GM12878 (cell line): ENCODE measurements around the gene PSMD13. TPM values are rescaled to one million over a fixed set of nuclear protein-coding genes. Genes with fewer than 3 reads are reported as not detected.

Experiments used
- ATAC-seq: fragments of 200-7000 bp; cut with Tn5 transposase; 3 replicates; pipeline ENCODE4 v1.9.1; 2020; ENCODE audit warnings: mild to moderate bottlenecking, moderate library complexity
- BruUV-seq: library from RNA; stranded (reverse); fragments of 400-500 nt; replicated peaks from 2 replicates; lab custom pipeline; 2021; lab: Mats Ljungman, UMichigan
- CTCF ChIA-PET: fragments of 300-600 bp; sonication (Branson Sonifier 250); formaldehyde crosslinking; extraction: SDS; loops from one replicate; lab custom pipeline; 2021; ENCODE audit warnings: inconsistent platforms; lab: Yijun Ruan, JAX
- POLR2A ChIA-PET: fragments of 350-600 bp; formaldehyde crosslinking; extraction: SDS; loops from one replicate; lab custom pipeline; 2021; ENCODE audit warnings: inconsistent platforms; lab: Charles Lee
- RAD21 ChIA-PET: fragments of 300-600 bp; sonication (Branson Sonifier 250); formaldehyde crosslinking; loops from one replicate; lab custom pipeline; 2023; ENCODE audit warnings: antibody characterized with exemption; ENCODE audit not compliant: unreplicated experiment; lab: Charles Lee
- SMC1A ChIA-PET: fragments of 300-600 bp; sonication (Branson Sonifier 250); formaldehyde crosslinking; loops from one replicate; lab custom pipeline; 2023; ENCODE audit not compliant: unreplicated experiment, uncharacterized antibody; lab: Charles Lee
- DNase-seq: peaks from one replicate; pipeline ENCODE4 v3.0.0-alpha.2; 2011; ENCODE audit warnings: low read depth, low spot score
- FAIRE-seq: peaks from 3 replicates; lab custom pipeline; 2011; peaks lifted over from hg19 to GRCh38; lab: Jason Lieb, UNC
- H2AFZ ChIP-seq: 2 replicates; pipeline ENCODE4 v1.6.0; 2011; ENCODE audit warnings: low read depth, low read length, control low read depth; ENCODE audit not compliant: control insufficient read depth
- H3K27ac ChIP-seq: 2 replicates; pipeline ENCODE4 v1.5.1; 2011; ENCODE audit warnings: control low read depth; ENCODE audit not compliant: control insufficient read depth, insufficient read depth
- H3K27me3 ChIP-seq, 2 experiments: replicated peaks in 1 of 2; 2 replicates each; pipeline versions ENCODE4 v1.6.0 to v1.6.1; 2011; ENCODE audit warnings: low read length in 1 of 2; ENCODE audit not compliant: control insufficient read depth in 2 of 2, insufficient read depth in 2 of 2
- H3K36me3 ChIP-seq, 2 experiments: 2 replicates each; pipeline ENCODE4 v1.5.1; 2011; ENCODE audit warnings: low read length in 1 of 2; ENCODE audit not compliant: control insufficient read depth in 2 of 2, insufficient read depth in 2 of 2
- H3K4me1 ChIP-seq: 2 replicates; pipeline ENCODE4 v1.6.1; 2011; ENCODE audit warnings: mild to moderate bottlenecking, low read length, moderate library complexity, mixed read lengths; ENCODE audit not compliant: control insufficient read depth, insufficient read depth
- H3K4me2 ChIP-seq: 2 replicates; pipeline ENCODE4 v1.6.0; 2011; ENCODE audit warnings: control low read depth; ENCODE audit not compliant: control insufficient read depth, insufficient read depth
- H3K4me3 ChIP-seq: fragments of 200-600 bp; sonication (generic); 2 replicates; pipeline ENCODE4 v1.5.1; 2016
- H3K79me2 ChIP-seq: 2 replicates; pipeline ENCODE4 v1.6.0; 2011; ENCODE audit warnings: low read length; ENCODE audit not compliant: control insufficient read depth, insufficient read depth
- H3K9ac ChIP-seq: 2 replicates; pipeline ENCODE4 v1.8.0; 2011; ENCODE audit warnings: low read length, control low read depth, mixed read lengths; ENCODE audit not compliant: control insufficient read depth, insufficient read depth
- H3K9me3 ChIP-seq: replicated peaks from 3 replicates; pipeline ENCODE4 v1.5.1; 2011; ENCODE audit warnings: mild to moderate bottlenecking, low read length; ENCODE audit not compliant: control insufficient read depth, insufficient read depth
- H4K20me1 ChIP-seq: 2 replicates; pipeline ENCODE4 v1.6.0; 2011; ENCODE audit not compliant: control insufficient read depth, insufficient read depth
- BACH1 ChIP-seq: fragments of 450-650 bp; IDR thresholded peaks from 2 replicates; pipeline ENCODE4 v1.6.1; 2017; ENCODE audit warnings: mild to moderate bottlenecking, borderline replicate concordance
- EED ChIP-seq: sonication (generic); IDR thresholded peaks from 2 replicates; pipeline ENCODE4 v1.6.1; 2016; ENCODE audit warnings: antibody characterized with exemption, low read depth
- IRF4 ChIP-seq: IDR thresholded peaks from 2 replicates; pipeline ENCODE4 v1.6.1; 2011; ENCODE audit warnings: low read depth, low read length
- PML ChIP-seq: IDR thresholded peaks from 2 replicates; pipeline ENCODE4 v1.6.1; 2012; ENCODE audit warnings: low read length, inconsistent platforms
- SREBF2 ChIP-seq: IDR thresholded peaks from 2 replicates; pipeline ENCODE4 v1.6.1; 2012; ENCODE audit warnings: mild to moderate bottlenecking, low read length
- USF1 ChIP-seq: IDR thresholded peaks from 2 replicates; pipeline ENCODE4 v1.6.1; 2011; ENCODE audit warnings: borderline replicate concordance, low read depth, mild to moderate bottlenecking, moderate library complexity, mixed read lengths, low read length; ENCODE audit not compliant: insufficient read depth; ENCODE audit errors: extremely low read length
- WRNIP1 ChIP-seq: IDR thresholded peaks from 2 replicates; pipeline ENCODE4 v1.6.1; 2011; ENCODE audit warnings: low read depth, low read length, improper control_type of control experiment, borderline replicate concordance
- WGBS: methylation state at CpG from one replicate; pipeline ENCODE4 v1.1.6; 2016; ENCODE audit warnings: low lambda C conversion rate; ENCODE audit not compliant: insufficient replicate concordance, insufficient coverage; ENCODE audit errors: missing lambda C conversion rate; 5-methylcytosine and 5-hydroxymethylcytosine counted together
- in situ Hi-C: fragments of 300-500 bp; cut with MboI; formaldehyde crosslinking; loops from 9 replicates; pipeline ENCODE4 v1.14.3; 2018; ENCODE audit warnings: mixed read lengths
- intact Hi-C: fragments of 100-400 bp; cut with micrococcal nuclease; formaldehyde crosslinking; loops from one replicate; pipeline ENCODE4 v1.14.2; 2022; ENCODE audit not compliant: unreplicated experiment
- polyA plus RNA-seq, 11 experiments: library from polyadenylated mRNA; depleted of rRNA in 4 of 11; unstranded in 6 of 11; stranded (reverse) in 5 of 11; fragments of >200 nt; fragmentation: Nextera tagmentation in 4 of 11; fragmentation: Illumina TruSeq in 1 of 11; extraction: Ambion mirVana in 4 of 11; extraction: Trizol in 1 of 11; gene quantifications; 1 replicate in 1 of 11; 2 replicates in 10 of 11; pipeline versions ENCODE4 v1.2.1 to v1.2.3, GENCODE V29; 2011 to 2016; ENCODE audit warnings: inconsistent platforms in 2 of 11, missing spikeins in 2 of 11, low read depth in 1 of 11
- total RNA-seq, 4 experiments: library from RNA; depleted of rRNA in 3 of 4; stranded (reverse); fragments of >200 nt in 3 of 4; fragmentation: Illumina TruSeq in 1 of 4; extraction: Trizol in 1 of 4; gene quantifications; 2 replicates each; pipeline versions ENCODE4 v1.2.1 to v1.2.3, GENCODE V29; 2013 to 2021

PSMD13 gene
- total and polyA plus RNA-seq, 10 of the 15 experiments (the other 5 are each of a cell fraction or from before 2014, with no cell fraction given), result 141 to 303 (median 177) TPM

- TF ChIP-seq BACH1, result no peak
These were observed 4.9 kb downstream of the PSMD13 start (continued) for GRCh38 chr11:241634-242033.

- Histone ChIP-seq H3K4me2 (no peak overlapping the region), H3K79me2 (peaks cover 7% of the 10 kb centered on the region), H3K9ac (no peak overlapping the region), H3K4me3 (no peak overlapping the region), H3K4me1 (no peaks in the 10 kb centered on the region), H3K27me3 (no peaks in the 10 kb centered on the region), H3K9me3 (no peaks in the 10 kb centered on the region), H3K36me3 (peaks cover 16 to 42% of the 10 kb centered on the region in 2 experiments), H3K27ac (no peak overlapping the region), H4K20me1 (no peaks in the 10 kb centered on the region), H2AFZ (no peak overlapping the region)
- CTCF ChIA-PET, result no interaction called here
- in situ Hi-C loops, result no loop called here
- FAIRE-seq (no peak), DNase-seq (no peak), ATAC-seq (no peak)
- WGBS, result 100% methylated on average over 2 of the region's 2 CpGs
- SMC1A ChIA-PET, result interaction anchor here (0.6 to 0.9 kb wide), 3 partner anchors 10 to 207 kb away, joined by 3 read pairs; no protein-coding TSS in a partner anchor
- intact Hi-C loops, result no loop called here
- POLR2A ChIA-PET, result no interaction called here
- RAD21 ChIA-PET, result no interaction called here
- no TSS peak for BruUV-seq
- TF ChIP-seq USF1, result no peak
- no peak for TF ChIP-seq SREBF2
- no peak for TF ChIP-seq WRNIP1
- TF ChIP-seq IRF4, result no peak
- TF ChIP-seq PML, result no peak
- no peak for TF ChIP-seq EED
These were observed 7.6 kb downstream of the PSMD13 start for GRCh38 chr11:244376-244775.
